Liver (tissue), 3 donors: Measurements from ENCODE around the gene ARPC5.

ENCODE experiments used
- ATF3 ChIP-seq: IDR thresholded peaks from 2 replicates; pipeline ENCODE4 v1.6.1; 2016; ENCODE audit warnings: antibody characterized with exemption
- CTCF ChIP-seq: fragments of 150-350 bp; IDR thresholded peaks from 2 replicates; pipeline ENCODE4 v1.5.1; 2017; ENCODE audit warnings: improper control_type of control experiment, low read depth, low read length; ENCODE audit not compliant: missing input control
- FOXA1 ChIP-seq: IDR thresholded peaks from 2 replicates; pipeline ENCODE4 v1.6.1; 2016; ENCODE audit warnings: antibody characterized with exemption
- GABPA ChIP-seq, 2 donors: IDR thresholded peaks in 1 of 2; conservative IDR thresholded peaks in 1 of 2; 2 replicates each; pipeline ENCODE4 v1.6.1; 2016; ENCODE audit warnings: antibody characterized with exemption in 2 of 2, mild to moderate bottlenecking in 1 of 2, moderate library complexity in 1 of 2
- JUND ChIP-seq, 2 donors: IDR thresholded peaks; 2 replicates each; pipeline ENCODE4 v1.6.1; 2016; ENCODE audit warnings: antibody characterized with exemption in 2 of 2
- MAX ChIP-seq: IDR thresholded peaks from 2 replicates; pipeline ENCODE4 v1.6.1; 2016; ENCODE audit warnings: antibody characterized with exemption
- NR2F2 ChIP-seq: IDR thresholded peaks from 2 replicates; pipeline ENCODE4 v1.6.1; 2016; ENCODE audit warnings: antibody characterized with exemption
- RAD21 ChIP-seq, 2 donors: IDR thresholded peaks; 2 replicates each; pipeline ENCODE4 v1.6.1; 2016; ENCODE audit warnings: antibody characterized with exemption in 2 of 2, mild to moderate bottlenecking in 2 of 2
- REST ChIP-seq: IDR thresholded peaks from 2 replicates; pipeline ENCODE4 v1.6.1; 2016; ENCODE audit warnings: antibody characterized with exemption, mild to moderate bottlenecking
- RXRA ChIP-seq, 2 donors: IDR thresholded peaks; 2 replicates each; pipeline ENCODE4 v1.6.1; 2017 to 2018; ENCODE audit warnings: antibody characterized with exemption in 2 of 2, mild to moderate bottlenecking in 1 of 2
- SP1 ChIP-seq: IDR thresholded peaks from 2 replicates; pipeline ENCODE4 v1.6.1; 2018; ENCODE audit warnings: antibody characterized with exemption, mild to moderate bottlenecking
- TAF1 ChIP-seq: conservative IDR thresholded peaks from 2 replicates; pipeline ENCODE4 v1.6.1; 2016; ENCODE audit warnings: antibody characterized with exemption, mild to moderate bottlenecking
- YY1 ChIP-seq: IDR thresholded peaks from 2 replicates; pipeline ENCODE4 v1.6.1; 2016; ENCODE audit warnings: antibody characterized with exemption, mild to moderate bottlenecking
- ZBTB33 ChIP-seq: IDR thresholded peaks from 2 replicates; pipeline ENCODE4 v1.6.1; 2016; ENCODE audit warnings: antibody characterized with exemption
- donor health status: healthy.
- donor health status: healthy.

- TF ChIP-seq GABPA (IDR thresholded peaks at IDR 0.05 in 1 of 2, conservative IDR thresholded peaks at IDR 0.05 in 1 of 2) (no peak), REST (no peak), CTCF (peak; percentile 83), YY1 (peak; percentile 66), RAD21 (IDR thresholded peaks at IDR 0.05) (peak; percentile 96 to 97), ATF3 (no peak), MAX (no peak), SP1 (no peak), NR2F2 (no peak), TAF1 (no peak), FOXA1 (no peak), JUND (IDR thresholded peaks at IDR 0.05) (no peak), RXRA (IDR thresholded peaks at IDR 0.05) (no peak), ZBTB33 (no peak)
Observed at GRCh38 chr1:183655562-183656075, 20.0 kb upstream of the ARPC5 start.
